Esophagus (tissue), 2 donors: ENCODE data around the gene NRK. TPM values are rescaled to one million over a fixed set of nuclear protein-coding genes. Genes with fewer than 3 reads are reported as not detected.
"Not testable (repeated sequence)": the region's sequence is repeated elsewhere in the genome, so short reads cannot be mapped to it uniquely, and the experiment has no call there.

ENCODE experiments used
- H3K27ac ChIP-seq, 2 donors: one replicate each; pipeline ENCODE4 v1.5.1; 2013; ENCODE audit warnings: low read depth in 2 of 2, mild to moderate bottlenecking in 2 of 2, inconsistent platforms in 1 of 2, low read length in 1 of 2, moderate library complexity in 1 of 2
- H3K27me3 ChIP-seq, 2 donors: one replicate each; pipeline ENCODE4 v1.6.1; 2013; ENCODE audit warnings: low read length in 2 of 2, control low read depth in 1 of 2, mild to moderate bottlenecking in 1 of 2; ENCODE audit not compliant: insufficient read depth in 2 of 2, control insufficient read depth in 1 of 2
- H3K36me3 ChIP-seq, 2 donors: one replicate each; pipeline ENCODE4 v1.6.1; 2013; ENCODE audit warnings: low read length in 1 of 2; ENCODE audit not compliant: control insufficient read depth in 2 of 2, insufficient read depth in 2 of 2
- H3K4me1 ChIP-seq, 2 donors: one replicate each; pipeline ENCODE4 v1.6.1; 2013; ENCODE audit warnings: low read length in 1 of 2; ENCODE audit not compliant: control insufficient read depth in 2 of 2, insufficient read depth in 2 of 2
- H3K4me3 ChIP-seq, 2 donors: one replicate each; pipeline ENCODE4 v1.5.1; 2013; ENCODE audit warnings: low read length in 2 of 2, mild to moderate bottlenecking in 2 of 2, low read depth in 1 of 2, moderate library complexity in 1 of 2
- H3K9me3 ChIP-seq, 2 donors: one replicate each; pipeline ENCODE4 v1.6.1; 2013; ENCODE audit warnings: mild to moderate bottlenecking in 2 of 2, low read depth in 1 of 2, low read length in 1 of 2, moderate library complexity in 1 of 2; ENCODE audit not compliant: control insufficient read depth in 2 of 2, insufficient read depth in 1 of 2
- WGBS, 2 donors: extraction: QIAGEN DNeasy Blood & Tissue Kit; methylation state at CpG; one replicate each; pipeline ENCODE4 v1.1.7; 2013; 5-methylcytosine and 5-hydroxymethylcytosine counted together
- polyA plus RNA-seq, 2 donors: library from polyadenylated mRNA; stranded (reverse); fragments of 200-250 nt; gene quantifications; one replicate each; pipeline ENCODE4 v1.2.3, GENCODE V29; 2013
- donor health status: healthy with polysubstance abuse.
- donor health status: Bipolar disorder and iron deficiency.

Gene NRK
- polyA plus RNA-seq, 2 donors: 0.02 to 0.04 TPM

DNA sequence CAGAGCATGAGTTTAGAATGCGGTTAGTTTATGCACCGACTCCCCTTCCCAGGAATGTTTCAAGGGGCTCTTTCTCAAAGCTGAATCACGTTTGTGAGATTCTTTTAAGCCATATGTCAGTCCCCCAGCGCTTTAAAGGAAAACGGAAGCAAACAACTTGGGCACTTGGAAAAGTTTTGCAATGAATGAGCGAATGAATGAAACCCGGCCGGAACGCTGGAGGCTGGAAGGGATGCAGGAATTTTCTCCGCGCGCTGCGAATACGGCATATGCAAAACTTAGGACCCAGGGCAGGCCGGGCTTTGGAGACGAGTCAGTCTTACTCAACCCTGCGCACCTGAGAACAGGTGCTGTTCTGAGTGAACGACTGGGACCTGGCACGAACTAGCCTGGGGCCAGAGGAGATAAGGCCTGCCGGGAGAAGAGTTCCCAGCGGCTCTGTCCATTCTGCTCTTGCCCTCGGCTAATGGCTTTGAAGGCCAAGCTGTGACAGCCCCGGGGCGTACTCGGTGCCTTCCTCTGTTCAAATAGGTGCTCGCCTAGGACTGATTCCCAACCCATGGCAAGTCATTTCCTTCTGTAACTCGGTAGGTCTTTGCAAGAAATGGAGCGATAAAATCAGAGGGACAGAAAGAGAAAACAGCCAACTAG, 743 bp upstream of the NRK start:
- Histone ChIP-seq H3K36me3 (no peaks in the 10 kb centered on the region), H3K9me3 (peaks cover 0 to 10% of the 10 kb centered on the region in 2 donors), H3K4me1 (peaks cover 0 to 3% of the 10 kb centered on the region in 2 donors), H3K27me3 (peaks cover 0 to 14% of the 10 kb centered on the region in 2 donors), H3K27ac (no peak overlapping the region), H3K4me3 (no peak overlapping the region)
- 7 to 28% methylated on average over 28 of the region's 28 CpGs for WGBS, 2 donors

GRCh38 chrX:105823092-105823455, 735 bp downstream of the NRK start:
- Histone ChIP-seq H3K9me3 (peaks cover 0 to 10% of the 10 kb centered on the region in 2 donors), H3K4me3 (no peak overlapping the region), H3K27ac (no peak overlapping the region), H3K27me3 (peaks cover 0 to 15% of the 10 kb centered on the region in 2 donors), H3K4me1 (peaks cover 0 to 3% of the 10 kb centered on the region in 2 donors), H3K36me3 (no peaks in the 10 kb centered on the region)
- 21 to 23% methylated on average over 17 of the region's 17 CpGs for WGBS, 2 donors

- H3K9me3 ChIP-seq: no peaks in the 10 kb centered on the region
- H3K4me1 ChIP-seq: no peaks in the 10 kb centered on the region
- no peak overlapping the region for H3K4me3 ChIP-seq
- 16 to 38% methylated on average over 1 of the region's 1 CpG for WGBS, 2 donors
- H3K36me3 ChIP-seq: no peaks in the 10 kb centered on the region
- peaks cover 0 to 4% of the 10 kb centered on the region in 2 donors for H3K27me3 ChIP-seq
- no peak overlapping the region for H3K27ac ChIP-seq
Observed at GRCh38 chrX:105829011-105829410, 6.7 kb downstream of the NRK start.

DNA sequence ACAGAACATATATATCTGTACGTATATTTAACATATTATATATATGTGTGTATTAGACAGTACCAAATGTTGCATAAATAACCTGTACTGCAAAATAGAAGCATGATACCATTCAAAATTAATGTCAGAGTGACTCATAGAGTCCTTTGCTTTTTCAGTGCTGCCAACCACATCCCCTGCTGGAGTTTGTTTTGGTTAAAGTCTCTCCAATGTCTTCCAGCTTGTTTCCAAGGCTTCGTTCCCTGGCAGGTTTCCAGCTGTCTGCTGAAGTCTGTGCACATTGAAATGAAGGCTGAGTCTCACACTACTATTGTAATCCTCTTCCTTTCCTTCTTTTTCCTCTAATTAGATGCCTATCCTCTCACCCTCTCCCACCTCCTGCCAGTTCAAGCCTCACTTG, 14.9 kb downstream of the NRK start:
- H3K27ac ChIP-seq: no peak overlapping the region
- WGBS, 2 donors: 24 to 26% methylated on average over 2 of the region's 2 CpGs
- H3K9me3 ChIP-seq: no peaks in the 10 kb centered on the region
- no peaks in the 10 kb centered on the region for H3K36me3 ChIP-seq
- H3K4me1 ChIP-seq: no peaks in the 10 kb centered on the region
- peaks cover 0 to 3% of the 10 kb centered on the region in 2 donors for H3K27me3 ChIP-seq
- no peak overlapping the region for H3K4me3 ChIP-seq

GRCh38 chrX:105845631-105846030, 23.3 kb downstream of the NRK start:
- Histone ChIP-seq H3K4me1 (no peaks in the 10 kb centered on the region), H3K27me3 (no peaks in the 10 kb centered on the region), H3K4me3 (no peak overlapping the region), H3K27ac (no peak overlapping the region), H3K9me3 (no peaks in the 10 kb centered on the region), H3K36me3 (no peaks in the 10 kb centered on the region)
- 46% methylated on average over 2 of the region's 2 CpGs for WGBS, 2 donors

DNA sequence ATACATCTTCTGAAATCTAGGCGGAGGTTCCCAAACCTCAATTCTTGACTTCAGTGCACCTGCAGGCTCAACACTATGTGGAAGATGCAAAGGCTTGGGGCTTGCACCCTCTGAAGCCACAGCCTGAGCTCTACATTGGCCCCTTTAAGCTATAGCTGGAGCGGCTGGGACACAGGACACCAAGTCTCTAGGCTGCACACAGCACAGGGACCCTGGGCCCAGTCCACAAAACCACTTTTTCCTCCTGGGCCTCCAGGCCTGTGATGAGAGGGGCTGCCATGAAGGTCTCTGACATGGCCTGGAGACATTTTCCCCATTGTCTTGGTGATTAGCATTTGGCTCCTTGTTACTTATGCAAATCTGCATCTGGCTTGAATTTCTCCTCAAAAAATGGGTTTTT, 27.8 kb downstream of the NRK start:
- H3K4me1 ChIP-seq, H3K27ac ChIP-seq, H3K27me3 ChIP-seq, H3K4me3 ChIP-seq, H3K9me3 ChIP-seq, H3K36me3 ChIP-seq: not testable (repeated sequence)
- WGBS, 2 donors: 90 to 100% methylated on average over 2 of the region's 2 CpGs

GRCh38 chrX:105865709-105866108, 43.4 kb downstream of the NRK start:
- Histone ChIP-seq H3K36me3 (no peaks in the 10 kb centered on the region), H3K4me3 (no peak overlapping the region), H3K27ac (no peak overlapping the region), H3K4me1 (no peaks in the 10 kb centered on the region), H3K27me3 (no peaks in the 10 kb centered on the region), H3K9me3 (no peaks in the 10 kb centered on the region)
- 39 to 49% methylated on average over 3 of the region's 3 CpGs for WGBS, 2 donors

- Histone ChIP-seq H3K27ac (no peak overlapping the region), H3K36me3 (no peaks in the 10 kb centered on the region), H3K27me3 (no peaks in the 10 kb centered on the region), H3K4me3 (no peak overlapping the region), H3K4me1 (no peaks in the 10 kb centered on the region), H3K9me3 (no peaks in the 10 kb centered on the region)
- WGBS, 2 donors: 52 to 74% methylated on average over 1 of the region's 1 CpG
Observed at GRCh38 chrX:105869701-105870100, 47.4 kb downstream of the NRK start.

GRCh38 chrX:105870445-105870844, 48.1 kb downstream of the NRK start:
- Histone ChIP-seq H3K27ac (no peak overlapping the region), H3K9me3 (no peaks in the 10 kb centered on the region), H3K4me3 (no peak overlapping the region), H3K4me1 (no peaks in the 10 kb centered on the region), H3K36me3 (no peaks in the 10 kb centered on the region), H3K27me3 (no peaks in the 10 kb centered on the region)
- WGBS, 2 donors: 77 to 81% methylated on average over 3 of the region's 3 CpGs

DNA sequence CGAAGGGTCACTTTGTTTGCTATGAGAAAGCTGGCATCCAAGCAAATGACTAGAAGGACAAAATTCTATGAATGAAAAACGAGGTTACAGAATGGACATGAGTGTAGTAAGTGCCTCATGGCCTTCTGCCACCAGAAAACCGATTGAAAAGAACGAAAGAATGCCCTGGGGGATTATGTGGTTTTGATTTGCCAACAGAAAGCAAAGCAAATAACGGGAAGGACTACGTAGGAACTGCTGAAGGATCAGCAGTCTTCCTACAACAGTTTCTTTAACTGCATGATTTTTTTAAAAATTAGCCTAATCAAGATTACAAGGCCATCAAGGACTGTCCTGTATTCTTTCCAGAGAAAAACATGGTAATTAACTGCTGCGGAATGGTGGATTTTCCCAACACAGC, 50.6 kb downstream of the NRK start:
- WGBS, 2 donors: 47% methylated on average over 7 of the region's 7 CpGs
- Histone ChIP-seq H3K9me3 (no peaks in the 10 kb centered on the region), H3K4me1 (no peaks in the 10 kb centered on the region), H3K36me3 (no peaks in the 10 kb centered on the region), H3K27me3 (no peaks in the 10 kb centered on the region), H3K27ac (no peak overlapping the region), H3K4me3 (no peak overlapping the region)
